NCI-H187 treated with DMSO at 0.1 percent for 48 hours (cell line): ENCODE measurements around the gene BTBD3.

Experiments used
- DNase-seq: peaks from one replicate; lab custom pipeline; 2025; lab: John Stamatoyannopoulos, UW

The BTBD3 gene

DNA sequence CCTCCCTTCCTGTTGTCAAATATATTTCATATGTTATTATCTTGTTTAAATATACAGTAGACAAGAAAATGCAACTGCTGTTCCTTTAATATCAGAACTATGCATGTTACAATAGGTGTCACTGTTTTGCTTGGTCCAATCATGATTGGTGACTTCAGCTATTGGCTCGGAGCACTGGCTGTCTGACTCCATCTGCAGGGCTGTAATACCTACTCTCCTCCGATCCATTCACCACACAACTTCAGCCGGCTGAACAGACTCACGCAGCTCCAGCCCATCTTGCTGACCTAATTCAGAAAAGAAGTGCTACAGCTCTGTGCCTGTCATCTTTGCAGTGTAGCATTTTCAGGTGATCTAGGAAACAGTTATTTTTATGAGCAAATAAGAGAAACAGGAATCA is at the start of gene BTBD3:
Gene BTBD3 (plus strand): TSS at position 231 of the 400 bp plus-strand sequence. CDS start 383 bp downstream, outside the sequence.
- peak; percentile 62 for DNase-seq

DNA sequence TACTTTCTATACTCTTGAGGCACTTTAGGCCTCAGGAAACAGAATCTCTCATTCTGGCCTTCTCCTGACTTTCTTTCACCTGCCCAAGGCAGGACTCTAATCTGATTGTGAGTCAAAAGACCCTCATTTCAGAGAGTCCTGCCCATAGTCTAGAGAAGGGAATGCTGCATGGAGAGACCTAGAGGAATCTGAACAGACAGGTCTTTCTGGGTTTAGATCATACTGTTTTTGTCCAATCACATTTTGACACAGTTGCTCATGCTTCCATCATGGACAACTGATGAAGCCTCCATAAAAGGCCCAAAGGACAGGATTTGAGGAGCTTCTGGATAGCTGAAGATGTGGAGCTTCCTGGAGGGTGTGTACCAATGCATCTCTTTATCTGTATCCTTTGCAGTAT is 48.1 kb upstream of the BTBD3 start:
- no peak for DNase-seq

DNA sequence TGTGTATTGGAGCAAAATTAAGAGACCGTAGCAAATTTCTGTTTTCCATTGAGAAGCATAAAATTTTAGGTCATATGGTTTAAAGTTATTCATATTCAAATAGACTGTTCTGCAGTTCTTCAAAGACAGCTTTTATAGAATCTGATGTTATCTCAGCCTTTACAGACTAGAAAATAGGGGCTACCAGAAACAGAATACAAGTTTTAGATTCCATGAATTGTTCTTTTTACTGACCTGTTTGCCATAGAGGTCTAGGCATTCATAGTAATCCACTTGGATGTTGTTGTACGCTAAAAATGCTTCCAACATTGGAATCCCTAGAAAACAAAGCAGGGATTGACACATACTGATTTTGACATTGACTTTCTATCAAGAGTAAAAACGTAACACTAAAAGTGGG is 47.3 kb upstream of the BTBD3 start:
- no peak for DNase-seq

DNA sequence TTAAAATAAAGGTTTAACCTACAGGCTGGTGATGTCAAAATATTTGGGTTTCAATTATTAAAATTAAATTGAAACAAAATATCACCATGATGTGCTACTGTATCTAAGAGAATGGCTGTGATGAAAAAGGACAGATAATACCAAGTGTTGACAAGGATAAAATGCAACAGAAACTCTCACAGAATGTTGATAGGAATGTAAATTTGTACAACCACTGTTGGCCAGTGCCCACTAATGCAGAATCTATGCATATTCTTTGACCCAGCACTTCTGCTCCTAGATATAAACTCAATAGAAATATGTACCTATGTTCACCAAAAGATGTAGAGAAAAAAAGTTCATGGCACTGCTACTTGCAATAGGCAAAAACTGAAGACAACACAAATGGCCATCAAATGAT is 41.1 kb upstream of the BTBD3 start:
- DNase-seq: no peak

DNA sequence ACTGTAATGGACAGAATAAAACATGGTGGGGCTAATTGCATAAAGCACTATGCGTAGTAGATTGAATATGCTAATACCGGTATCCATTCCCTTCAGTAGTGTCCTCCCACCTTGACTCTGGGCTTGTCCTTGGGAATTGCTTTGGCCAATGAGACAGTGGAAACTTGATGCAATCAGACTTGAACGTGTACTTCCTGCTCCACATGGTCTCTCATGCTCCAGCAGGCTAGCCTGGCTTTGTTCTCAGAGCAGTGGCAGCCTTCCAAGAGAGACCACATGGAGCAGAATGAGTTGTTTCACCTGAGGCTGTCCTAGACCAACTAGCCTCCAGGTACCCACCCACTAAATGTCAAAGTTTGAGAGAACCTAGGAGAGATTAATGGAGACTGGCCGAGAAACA is 37.0 kb upstream of the BTBD3 start:
- no peak for DNase-seq

DNA sequence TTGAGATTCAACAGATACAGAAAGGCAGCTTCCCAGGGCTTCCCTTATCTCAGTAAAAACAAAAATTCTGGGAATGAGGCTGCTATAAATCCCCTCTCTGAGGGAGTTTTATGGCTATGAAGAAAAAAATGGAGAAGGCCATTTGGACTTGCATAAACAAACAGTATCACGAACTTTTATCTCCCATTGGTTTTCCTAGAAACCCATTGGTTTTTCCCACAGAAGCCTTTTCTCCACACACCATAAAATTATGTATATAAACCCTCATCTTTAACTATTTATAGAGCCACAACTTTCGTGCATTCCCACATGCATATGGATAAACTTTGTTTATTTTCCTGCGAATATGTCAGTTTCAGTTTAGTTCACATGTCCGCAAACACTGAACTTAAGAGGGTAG is 36.2 kb upstream of the BTBD3 start:
- no peak for DNase-seq

DNA sequence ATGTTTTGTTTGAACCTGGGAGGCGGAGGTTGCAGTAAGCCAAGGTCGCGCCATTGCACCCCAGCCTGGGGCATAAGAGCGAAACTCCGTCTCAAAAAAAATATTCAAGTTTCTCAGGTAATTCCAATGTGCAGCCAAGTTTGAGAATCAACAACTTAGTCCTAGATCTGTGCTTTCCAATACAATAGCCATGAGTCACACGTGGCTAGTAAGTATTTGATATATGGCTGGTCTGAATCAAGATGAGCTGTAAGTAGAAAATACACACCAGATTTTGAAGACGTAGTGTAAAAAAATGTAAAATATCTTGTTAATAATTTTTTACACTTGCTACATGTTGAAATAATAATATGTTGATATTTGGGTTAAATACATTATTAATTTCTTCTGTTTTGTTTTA is 35.0 kb upstream of the BTBD3 start:
- DNase-seq: no peak

DNA sequence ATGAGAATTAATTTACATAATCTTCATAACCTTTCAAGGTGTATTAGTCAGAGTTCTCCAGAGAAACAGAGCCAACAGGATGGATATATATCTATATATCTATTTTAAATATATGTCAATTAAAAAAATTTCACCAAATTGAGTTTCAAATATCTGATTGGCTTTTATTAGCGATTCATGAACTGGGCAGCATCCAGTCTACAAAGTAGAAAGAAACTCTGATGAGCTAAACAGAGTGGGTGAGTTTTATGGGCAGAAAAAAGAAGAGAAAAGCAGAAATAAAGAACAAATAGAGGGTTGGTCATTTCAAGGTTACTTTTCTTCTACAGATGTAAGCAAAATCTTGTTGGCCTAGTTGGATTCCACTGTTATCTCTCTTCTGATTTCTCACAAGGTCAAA is 29.0 kb upstream of the BTBD3 start:
- no peak for DNase-seq

DNA sequence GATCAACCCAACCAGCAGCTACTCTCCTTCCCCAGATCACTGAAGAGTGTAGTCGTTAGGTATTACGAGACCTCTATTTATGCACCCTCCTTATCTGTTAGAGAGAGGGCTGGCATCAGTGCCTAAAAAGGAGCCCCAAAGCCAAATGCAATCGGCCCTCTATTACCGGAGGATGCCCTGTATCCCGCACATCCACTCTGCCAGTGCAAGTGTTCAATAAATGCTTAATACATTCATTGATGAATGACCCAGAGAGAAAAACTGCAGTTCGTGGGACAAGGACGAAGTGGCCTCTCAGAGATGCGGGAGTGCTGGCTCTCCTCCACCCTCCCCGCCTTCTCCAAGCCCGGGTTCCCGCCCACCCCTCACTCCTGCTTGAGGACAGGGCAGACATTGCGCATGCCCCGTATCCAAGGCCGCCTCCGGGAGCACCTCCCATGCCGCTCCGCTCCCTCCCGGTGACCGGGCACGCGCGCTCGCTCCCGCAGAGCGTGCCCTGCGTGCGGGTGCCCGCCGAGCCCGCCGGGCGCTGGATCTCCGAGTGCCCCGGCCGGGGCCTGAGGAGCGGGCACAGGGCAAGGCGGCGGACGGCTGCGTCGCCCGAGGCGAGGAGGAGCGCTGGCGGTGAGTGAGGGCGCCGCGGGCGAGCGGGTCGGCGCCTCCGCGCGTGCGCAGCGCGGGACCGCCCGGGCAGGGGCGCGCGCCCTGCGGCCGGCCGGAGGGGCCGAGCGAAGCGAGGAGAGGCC is 27.2 kb upstream of the BTBD3 start:
- peak; percentile 51 for DNase-seq

DNA sequence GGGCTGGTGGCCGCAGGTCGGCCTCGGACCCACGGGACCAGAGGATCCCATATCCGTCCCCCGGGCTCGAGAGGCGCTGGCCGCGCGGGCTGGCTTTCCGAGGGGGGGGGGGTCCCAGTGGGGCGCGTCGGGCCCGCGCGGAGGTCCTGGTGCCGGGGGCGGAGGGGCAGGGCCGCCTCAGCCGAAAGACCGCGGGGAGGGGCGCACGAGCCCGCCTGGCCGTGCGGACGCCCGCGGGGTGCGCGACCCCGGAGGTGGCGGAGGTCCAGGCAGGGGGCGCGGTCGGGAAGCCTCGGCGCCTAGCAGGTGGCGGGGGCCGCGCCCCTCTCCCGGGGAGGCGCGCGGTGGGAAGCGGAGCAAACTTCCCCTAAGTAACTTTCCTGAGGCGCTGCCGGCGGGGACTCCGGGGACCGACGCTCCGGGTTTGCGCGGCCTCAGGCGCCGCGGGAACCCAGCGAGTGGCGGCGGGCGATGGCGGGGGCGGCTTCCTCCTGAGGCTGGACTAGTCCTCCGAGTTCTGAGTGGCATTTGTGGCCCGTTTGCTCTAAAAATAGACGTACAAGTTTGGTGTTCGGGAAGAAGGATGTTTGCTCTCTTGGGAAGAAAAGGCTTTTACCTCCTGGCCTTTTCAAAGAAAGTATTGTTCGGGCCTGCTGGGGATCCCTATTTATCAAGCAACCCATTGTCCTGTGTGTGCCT is 26.5 kb upstream of the BTBD3 start:
- no peak for DNase-seq

DNA sequence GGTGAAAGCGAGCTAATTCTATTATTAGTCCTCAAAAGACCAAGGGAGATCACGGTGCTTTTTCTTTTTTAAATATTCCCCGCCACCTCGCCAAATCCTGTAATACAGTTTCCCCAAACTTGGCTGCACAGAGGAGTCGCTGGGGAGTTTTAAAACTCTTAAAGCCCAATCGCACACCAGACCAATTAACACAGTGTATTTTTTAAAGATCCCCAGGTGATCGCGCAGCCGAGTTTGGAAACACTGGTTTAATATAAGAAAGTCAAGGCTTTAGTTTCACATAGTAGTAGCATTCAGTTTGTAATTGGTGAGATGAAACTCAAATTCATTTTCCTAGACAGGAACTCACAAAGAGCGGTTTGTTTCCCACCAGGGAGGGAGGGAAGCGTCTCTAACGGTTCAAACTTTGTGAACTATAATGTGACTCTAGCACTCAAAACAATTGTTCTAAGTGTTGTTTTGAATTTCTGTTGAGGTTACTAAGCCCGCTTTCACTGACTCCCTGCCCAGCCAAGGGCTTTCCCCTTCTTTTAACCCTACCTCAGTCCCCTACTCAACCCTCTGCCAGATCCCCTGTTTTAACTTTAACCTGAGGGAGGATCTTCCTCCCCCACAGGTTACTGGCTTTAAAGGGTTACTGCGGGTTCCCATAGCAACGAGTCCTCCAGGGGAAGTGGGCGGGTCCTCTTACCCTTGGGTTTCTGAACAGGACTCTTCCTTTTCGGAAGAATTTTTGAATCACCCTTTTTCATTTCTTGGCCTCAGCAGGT is 25.7 kb upstream of the BTBD3 start:
- peak; percentile 19 for DNase-seq

DNA sequence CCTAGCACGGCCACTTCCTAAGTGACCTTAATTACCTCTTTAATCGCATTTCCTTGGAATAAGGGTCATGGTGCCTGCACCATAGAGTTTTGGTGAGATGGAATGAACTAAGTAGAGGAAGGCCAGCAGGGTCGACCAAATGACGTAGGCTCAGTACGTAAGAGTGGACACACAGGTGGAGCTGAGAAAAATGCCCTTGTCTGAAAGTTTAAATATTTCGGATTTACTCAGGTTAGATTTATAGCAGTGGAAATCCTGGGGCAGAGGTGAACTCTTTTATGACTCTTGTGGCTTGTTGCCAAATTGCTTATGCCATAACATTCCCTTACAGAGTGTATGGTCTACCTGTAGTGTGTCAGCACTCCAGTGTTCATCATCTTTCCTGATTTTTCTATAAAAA is 23.6 kb upstream of the BTBD3 start:
- DNase-seq: no peak

DNA sequence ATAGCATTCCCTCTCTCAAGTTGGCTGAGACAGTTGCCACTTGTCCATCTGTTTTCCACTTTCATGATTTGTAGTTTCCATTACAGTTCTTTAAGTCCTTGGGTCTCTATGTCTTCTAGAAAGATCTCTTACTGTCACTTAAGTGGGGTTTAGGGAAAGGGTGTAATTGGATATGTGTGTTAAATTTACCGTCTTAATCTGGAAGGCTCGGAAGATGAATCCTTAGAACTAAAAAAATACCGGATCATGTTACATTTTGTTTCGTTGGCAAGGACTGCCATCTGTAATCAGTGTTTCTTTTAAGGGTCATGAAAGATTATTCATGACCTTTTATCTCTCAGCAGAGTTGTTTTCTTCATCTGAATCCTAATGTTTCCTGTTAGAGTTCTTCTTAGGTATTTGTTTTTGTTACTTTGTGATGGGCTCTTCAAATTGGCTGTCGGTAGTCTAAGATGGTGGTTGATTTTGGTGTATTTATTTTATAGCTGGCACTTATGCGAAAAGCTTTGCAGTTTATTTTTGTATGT is 21.8 kb upstream of the BTBD3 start:
- no peak for DNase-seq

DNA sequence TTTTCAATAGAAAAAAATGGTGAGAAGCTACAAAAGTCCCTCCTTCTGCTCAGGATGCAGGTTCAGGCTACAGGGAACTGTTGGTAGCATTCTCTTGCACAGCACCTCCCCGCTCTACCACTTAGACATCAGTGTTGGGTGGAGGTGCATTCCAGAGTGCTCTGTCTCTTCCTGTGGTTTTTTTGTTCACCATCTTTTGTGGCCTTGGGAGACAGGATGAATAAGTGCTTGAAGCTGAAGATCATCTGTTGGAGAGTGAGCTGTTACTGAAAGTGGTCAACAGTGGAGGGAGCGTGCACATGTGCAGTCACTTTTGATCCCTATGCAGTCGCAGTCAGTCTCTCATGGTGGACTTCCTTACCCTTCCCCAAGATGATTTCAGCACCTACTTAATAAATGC is 16.6 kb upstream of the BTBD3 start:
- no peak for DNase-seq

DNA sequence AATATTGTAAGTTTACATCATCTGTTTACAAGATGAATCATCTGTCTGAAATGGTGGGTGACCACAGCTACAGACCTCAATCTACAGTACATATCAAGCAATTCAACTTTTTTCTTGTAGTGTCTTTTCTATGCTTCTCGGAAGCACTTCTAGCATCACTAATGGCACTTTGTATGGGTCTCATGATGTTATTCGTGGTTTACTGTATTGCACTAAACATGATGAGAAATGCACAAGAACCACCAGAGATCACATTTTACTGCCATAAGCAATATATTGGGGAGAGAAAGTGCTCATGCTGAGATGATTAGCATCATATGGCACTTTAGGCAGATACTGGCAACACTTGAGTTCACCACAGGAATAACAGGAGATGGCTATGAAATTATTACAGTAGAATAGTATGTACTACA is 15.4 kb upstream of the BTBD3 start:
- no peak for DNase-seq

DNA sequence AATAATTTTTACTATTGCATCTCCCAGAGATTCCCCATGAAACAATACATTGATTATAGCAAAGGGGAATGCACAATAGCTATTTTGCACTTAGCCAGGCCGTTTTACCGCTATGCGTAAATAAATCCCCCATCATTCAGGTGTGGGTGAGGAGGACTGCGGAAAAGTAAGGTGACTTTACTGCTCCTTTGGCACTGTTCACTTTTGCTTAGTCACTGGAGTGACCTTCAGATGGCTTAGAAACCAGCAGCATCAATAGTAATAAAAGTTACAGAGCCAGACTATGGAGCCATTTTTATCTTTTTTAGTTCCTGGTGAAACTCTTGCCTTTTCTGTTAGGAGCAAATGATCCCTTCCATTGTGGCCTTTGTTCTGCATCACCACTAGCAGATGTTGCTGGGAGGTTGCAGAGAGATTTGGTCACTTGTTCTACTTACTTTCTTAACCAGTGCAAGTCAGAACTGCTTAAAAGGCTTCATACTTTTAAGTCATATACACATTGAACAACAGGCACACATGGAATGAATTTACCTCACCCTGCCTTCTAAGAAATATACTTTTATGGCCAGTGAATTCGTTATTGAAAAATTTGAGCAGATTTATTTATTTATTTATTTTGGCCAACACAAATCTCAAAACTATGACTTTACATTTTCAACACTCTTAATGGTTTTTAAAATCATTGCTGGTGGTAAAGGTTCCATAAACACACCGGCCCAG is 12.1 kb upstream of the BTBD3 start:
- no peak for DNase-seq

DNA sequence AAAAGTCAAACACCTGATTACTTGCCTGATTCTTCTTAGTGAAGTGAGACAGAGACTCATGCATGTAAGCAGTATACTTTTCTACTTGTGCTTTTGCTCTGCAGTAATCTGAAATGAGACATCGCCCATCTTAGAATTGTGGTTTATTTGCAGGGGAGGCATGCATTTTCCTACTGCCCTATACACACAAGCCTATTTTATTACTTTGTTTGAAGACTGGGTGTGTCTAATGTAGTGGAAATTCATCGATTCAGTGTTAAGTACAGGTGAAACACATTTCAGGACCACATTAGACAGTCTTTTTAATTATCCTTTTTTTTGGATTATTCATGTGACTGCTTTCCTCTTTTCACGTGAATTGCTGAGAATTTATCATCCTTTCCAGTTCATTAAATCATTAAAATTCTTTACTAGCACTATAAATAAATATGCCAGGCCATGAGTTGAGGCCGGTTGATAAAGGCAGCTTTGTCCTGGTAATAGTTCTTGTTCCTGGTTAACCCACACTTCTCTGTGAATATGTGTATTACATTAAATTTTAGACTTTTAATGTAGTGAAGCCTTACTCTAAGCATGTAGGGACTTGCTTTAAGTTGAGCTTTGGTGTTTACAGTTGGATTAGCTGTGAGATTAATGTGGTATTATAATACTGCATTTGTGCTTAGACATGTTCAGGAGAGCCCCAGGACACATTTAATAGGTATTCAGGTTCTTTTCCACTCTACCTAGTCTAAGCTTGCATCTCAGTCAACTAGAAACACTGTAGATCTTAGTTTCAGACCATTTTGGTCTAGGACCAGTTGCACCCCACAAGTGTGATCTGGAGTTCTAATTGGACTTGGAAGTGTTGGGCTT is 10.8 kb upstream of the BTBD3 start:
- no peak for DNase-seq

DNA sequence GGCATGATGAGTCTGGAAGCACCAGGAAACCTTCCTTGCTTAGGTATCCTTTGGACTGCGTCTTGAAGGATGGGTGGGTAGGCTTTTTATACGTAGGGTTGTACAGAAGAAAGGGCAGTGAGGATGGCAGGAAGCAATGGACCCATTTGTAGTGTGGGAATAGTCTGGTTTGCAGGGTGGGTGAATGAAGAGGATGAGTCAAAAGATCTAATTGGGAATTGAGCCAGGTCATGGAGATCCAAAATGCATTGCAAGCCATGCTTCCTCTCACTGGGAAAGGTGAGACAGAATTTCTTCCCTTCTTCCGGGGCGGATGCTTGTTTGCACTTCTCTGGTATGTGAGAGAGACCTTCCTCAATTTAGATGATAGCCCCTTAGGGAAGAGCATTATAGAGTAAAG is 10.1 kb upstream of the BTBD3 start:
- no peak for DNase-seq

DNA sequence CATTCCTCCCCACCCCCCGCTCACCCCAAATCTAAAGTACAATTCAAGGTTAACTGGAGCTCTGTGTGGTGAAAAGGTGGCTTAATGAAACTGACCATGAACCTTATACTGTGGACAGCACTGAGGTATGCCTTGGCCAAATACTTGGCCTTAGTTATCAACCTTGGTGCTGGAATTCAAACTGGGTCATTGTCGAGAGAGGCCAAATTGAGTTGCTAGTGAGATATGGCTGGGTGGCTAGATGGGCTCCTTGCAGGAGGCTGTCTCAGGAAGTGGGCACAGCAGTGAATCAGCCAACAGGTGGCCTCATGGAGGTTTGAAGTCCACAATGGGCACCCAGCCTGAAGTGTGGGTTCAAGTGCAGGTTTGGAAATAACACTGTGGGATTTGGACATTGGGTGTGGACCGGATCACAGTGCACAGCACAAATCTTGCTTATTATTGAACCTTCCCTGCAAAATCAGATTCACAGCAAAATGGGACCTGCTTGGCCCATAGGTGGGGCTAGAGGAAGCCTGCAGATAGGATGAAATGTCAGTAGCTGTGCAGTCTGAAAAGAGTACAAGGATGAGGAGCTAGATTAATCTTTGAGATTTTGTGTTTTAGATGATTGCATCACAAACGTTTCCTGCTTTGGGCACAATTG is 5.6 kb upstream of the BTBD3 start:
- DNase-seq: no peak

DNA sequence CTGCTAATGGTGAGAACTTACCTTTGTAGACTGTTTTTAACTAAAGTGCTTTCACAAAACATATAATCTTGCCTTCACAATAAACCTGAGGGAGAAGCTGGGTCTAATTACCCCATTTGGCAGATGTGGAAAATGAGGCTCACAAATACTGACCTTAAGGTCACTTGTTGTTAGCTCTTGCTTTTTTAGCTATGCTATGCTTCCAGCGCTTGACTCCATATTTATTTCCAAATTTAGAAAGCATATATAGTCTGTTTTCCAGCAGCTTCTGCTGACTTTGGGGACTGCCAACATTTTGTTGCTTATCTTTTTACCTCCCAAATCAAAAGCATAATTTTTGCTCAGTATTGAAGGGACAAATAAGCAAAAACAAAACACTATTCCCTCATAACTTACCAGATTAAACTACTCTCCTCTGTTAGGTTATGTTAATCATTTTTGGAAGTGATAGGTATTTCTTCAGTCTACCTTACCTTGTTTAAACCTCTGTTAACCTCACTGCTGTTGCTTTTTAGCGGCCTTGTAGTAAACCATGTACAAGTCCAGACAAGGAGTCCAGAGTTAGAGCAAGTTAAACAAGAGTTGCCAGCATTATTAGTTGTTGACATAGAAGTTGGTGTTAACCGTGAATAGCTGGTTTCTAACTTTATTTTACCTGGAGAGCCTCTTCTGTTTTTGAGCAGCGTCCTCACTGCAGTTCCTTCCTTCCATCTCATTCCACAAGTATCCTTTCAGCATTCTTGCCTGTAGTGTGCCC is 4.9 kb upstream of the BTBD3 start:
- no peak for DNase-seq
